Endothelial cell of umbilical vein (primary cell): Measurements from ENCODE around the gene ITGA3. TPM values are rescaled to one million over a fixed set of nuclear protein-coding genes. Genes with fewer than 3 reads are reported as not detected.

Experiments
- BruUV-seq: library from RNA; stranded (reverse); fragments of 400-500 nt; replicated peaks from 2 replicates; lab custom pipeline; 2021; lab: Mats Ljungman, UMichigan
- CTCF ChIA-PET: fragments of 300-600, 350-600 bp; sonication (Branson Sonifier 250); formaldehyde crosslinking; loops from one replicate; lab custom pipeline; 2021; ENCODE audit warnings: antibody characterized with exemption, inconsistent platforms; lab: Charles Lee
- POLR2A ChIA-PET: fragments of 300-600, 350-600 bp; sonication (Branson Sonifier 250); formaldehyde crosslinking; loops from one replicate; lab custom pipeline; 2021; ENCODE audit warnings: antibody characterized with exemption, inconsistent platforms; lab: Charles Lee
- DNase-seq: peaks from one replicate; pipeline ENCODE4 v3.0.0-alpha.2; 2011; ENCODE audit warnings: low read depth, low spot score
- FAIRE-seq: peaks from 2 replicates; lab custom pipeline; 2011; peaks lifted over from hg19 to GRCh38; lab: Jason Lieb, UNC
- H2AFZ ChIP-seq: 2 replicates; pipeline ENCODE4 v1.6.0; 2012; ENCODE audit warnings: low read depth, low read length, control low read depth, inconsistent platforms
- H3K27ac ChIP-seq: 2 replicates; pipeline ENCODE4 v1.5.1; 2011; ENCODE audit warnings: low read depth, mild to moderate bottlenecking, control low read depth, low read length, moderate library complexity; ENCODE audit not compliant: insufficient read depth
- H3K27me3 ChIP-seq, 2 experiments: 2 replicates each; pipeline versions ENCODE4 v1.6.0 to v1.6.1; 2011; ENCODE audit warnings: low read length in 2 of 2, mixed read lengths in 1 of 2; ENCODE audit not compliant: control insufficient read depth in 2 of 2, insufficient read depth in 2 of 2
- H3K36me3 ChIP-seq, 2 experiments: 2 replicates in 1 of 2; 3 replicates in 1 of 2; pipeline ENCODE4 v1.5.1; 2011; ENCODE audit warnings: low read length in 2 of 2, mild to moderate bottlenecking in 1 of 2, moderate library complexity in 1 of 2; ENCODE audit not compliant: control insufficient read depth in 2 of 2, insufficient read depth in 2 of 2; ENCODE audit errors: extremely low read depth in 1 of 2
- H3K4me1 ChIP-seq: 3 replicates; pipeline ENCODE4 v1.5.1; 2011; ENCODE audit warnings: mild to moderate bottlenecking, low read length; ENCODE audit not compliant: control insufficient read depth, insufficient read depth; ENCODE audit errors: extremely low read depth
- H3K4me2 ChIP-seq: 2 replicates; pipeline ENCODE4 v1.6.1; 2011; ENCODE audit warnings: low read length, control low read depth, mixed read lengths; ENCODE audit not compliant: insufficient read depth
- H3K4me3 ChIP-seq, 3 experiments: fragments of 200-600 bp in 1 of 3; sonication (generic), shearing (Covaris generic) in 1 of 3; replicated peaks in 1 of 3; 2 replicates each; pipeline ENCODE4 v1.5.1; 2011 to 2016; ENCODE audit warnings: control low read depth in 3 of 3, low read length in 3 of 3, mild to moderate bottlenecking in 2 of 3, inconsistent platforms in 1 of 3, low read depth in 1 of 3, moderate library complexity in 1 of 3; ENCODE audit not compliant: insufficient read depth in 1 of 3
- H3K79me2 ChIP-seq: 2 replicates; pipeline ENCODE4 v1.6.0; 2012; ENCODE audit warnings: low read length, inconsistent platforms; ENCODE audit not compliant: control insufficient read depth, insufficient read depth
- H3K9ac ChIP-seq: replicated peaks from 2 replicates; pipeline ENCODE3; 2011; ENCODE audit warnings: low read length, control low read depth; ENCODE audit not compliant: insufficient read depth; ENCODE audit errors: extremely low read depth
- H3K9me1 ChIP-seq: replicated peaks from 3 replicates; pipeline ENCODE4 v1.6.0; 2011; ENCODE audit warnings: mild to moderate bottlenecking, low read length; ENCODE audit not compliant: control insufficient read depth, insufficient read depth; ENCODE audit errors: extremely low read depth
- H3K9me3 ChIP-seq: replicated peaks from 2 replicates; pipeline ENCODE4 v1.5.1; 2012; ENCODE audit warnings: low read length, inconsistent platforms; ENCODE audit not compliant: control insufficient read depth, insufficient read depth
- H4K20me1 ChIP-seq: replicated peaks from 2 replicates; pipeline ENCODE3; 2011; ENCODE audit warnings: mild to moderate bottlenecking, low read length; ENCODE audit not compliant: control insufficient read depth, insufficient read depth; ENCODE audit errors: extremely low read depth
- EZH2 ChIP-seq: IDR thresholded peaks from 2 replicates; pipeline ENCODE4 v1.6.1; 2012; ENCODE audit warnings: borderline replicate concordance, low read depth, mild to moderate bottlenecking, moderate library complexity, low read length, inconsistent platforms; ENCODE audit not compliant: severe bottlenecking
- FOS ChIP-seq: IDR thresholded peaks from 2 replicates; pipeline ENCODE4 v1.6.1; 2011; ENCODE audit warnings: mild to moderate bottlenecking, low read length, moderate library complexity, borderline replicate concordance; ENCODE audit not compliant: insufficient read depth
- GATA2 ChIP-seq: IDR thresholded peaks from 2 replicates; pipeline ENCODE4 v1.7.0; 2011; ENCODE audit warnings: low read depth, mild to moderate bottlenecking, moderate library complexity, mixed read lengths, low read length; ENCODE audit not compliant: insufficient read length, insufficient read depth
- JUN ChIP-seq: IDR thresholded peaks from 2 replicates; pipeline ENCODE4 v1.6.1; 2011; ENCODE audit warnings: borderline replicate concordance, low read depth; ENCODE audit not compliant: insufficient read length, insufficient read depth
- MYC ChIP-seq: IDR thresholded peaks from one replicate; pipeline ENCODE4 v1.6.1; 2011; ENCODE audit warnings: mild to moderate bottlenecking, low read depth, low read length
- POLR2A ChIP-seq: IDR thresholded peaks from 2 replicates; pipeline ENCODE4 v1.6.1; 2012; ENCODE audit warnings: low read depth, mild to moderate bottlenecking, control low read depth, low read length
- POLR2AphosphoS5 ChIP-seq: IDR thresholded peaks from 2 replicates; pipeline ENCODE4 v1.6.1; 2012; ENCODE audit warnings: low read depth, mild to moderate bottlenecking, control low read depth, low read length, moderate library complexity; ENCODE audit not compliant: insufficient read depth
- dilution Hi-C: fragments of 300-500 bp; cut with MboI; formaldehyde crosslinking; loops from one replicate; pipeline ENCODE4 v1.15.0; 2019; ENCODE audit warnings: low sequenced_read_pairs; ENCODE audit not compliant: extremely low pct_ligation_motif_present
- intact Hi-C: fragments of 100-400 bp; cut with micrococcal nuclease; formaldehyde crosslinking; loops from one replicate; pipeline ENCODE4 v1.10.0; 2022
- polyA plus RNA-seq, 4 experiments: library from polyadenylated mRNA; depleted of rRNA in 3 of 4; stranded (reverse) in 3 of 4; unstranded in 1 of 4; fragments of >200 nt; gene quantifications; 2 replicates each; pipeline versions ENCODE4 v1.2.1 to v1.2.3, GENCODE V29; 2011 to 2012; ENCODE audit warnings: missing spikeins in 1 of 4
- total RNA-seq: library from RNA; stranded (reverse); gene quantifications from 2 replicates; pipeline ENCODE4 v1.2.3, GENCODE V29; 2021
- TF ChIP-seq, protein P1 (sequence below), 2 donors: IDR thresholded peaks; 1 replicate in 1 of 2; 2 replicates in 1 of 2; pipeline ENCODE4 v1.5.1; 2011; ENCODE audit warnings: low read length in 2 of 2, mild to moderate bottlenecking in 2 of 2, moderate library complexity in 2 of 2, control low read depth in 1 of 2, inconsistent platforms in 1 of 2, low read depth in 1 of 2; ENCODE audit not compliant: insufficient read depth in 1 of 2; ENCODE audit errors: extremely low read depth in 1 of 2
- TF ChIP-seq, protein P2 (sequence below): IDR thresholded peaks from 2 replicates; pipeline ENCODE4 v1.6.1; 2011; ENCODE audit not compliant: insufficient read depth, insufficient read length

The ITGA3 gene
- total and polyA plus RNA-seq, 2 donors (not counting 3 experiments of a cell fraction or from before 2014, with no cell fraction given): 92.7 to 112 TPM

GRCh38 chr17:50114401-50114800, 58.5 kb downstream of the ITGA3 start:
- Histone ChIP-seq H3K4me1 (no peaks in the 10 kb centered on the region), H3K27ac (no peak overlapping the region), H3K36me3 (peaks cover 0 to 4% of the 10 kb centered on the region in 2 experiments), H3K9ac (no peak overlapping the region), H4K20me1 (no peaks in the 10 kb centered on the region), H3K27me3 (no peaks in the 10 kb centered on the region), H3K9me1 (no peaks in the 10 kb centered on the region), H3K79me2 (no peaks in the 10 kb centered on the region), H3K9me3 (no peaks in the 10 kb centered on the region), H3K4me3 (no peak overlapping the region), H3K4me2 (no peak overlapping the region), H2AFZ (no peak overlapping the region)
- dilution Hi-C loops: no loop called here
- no peak for TF ChIP-seq MYC
- no peak for TF ChIP-seq JUN
- TF ChIP-seq EZH2: no peak
- no peak for TF ChIP-seq GATA2
- no peak for TF ChIP-seq POLR2A
- no peak for TF ChIP-seq POLR2AphosphoS5
- TF ChIP-seq, protein P1, sequence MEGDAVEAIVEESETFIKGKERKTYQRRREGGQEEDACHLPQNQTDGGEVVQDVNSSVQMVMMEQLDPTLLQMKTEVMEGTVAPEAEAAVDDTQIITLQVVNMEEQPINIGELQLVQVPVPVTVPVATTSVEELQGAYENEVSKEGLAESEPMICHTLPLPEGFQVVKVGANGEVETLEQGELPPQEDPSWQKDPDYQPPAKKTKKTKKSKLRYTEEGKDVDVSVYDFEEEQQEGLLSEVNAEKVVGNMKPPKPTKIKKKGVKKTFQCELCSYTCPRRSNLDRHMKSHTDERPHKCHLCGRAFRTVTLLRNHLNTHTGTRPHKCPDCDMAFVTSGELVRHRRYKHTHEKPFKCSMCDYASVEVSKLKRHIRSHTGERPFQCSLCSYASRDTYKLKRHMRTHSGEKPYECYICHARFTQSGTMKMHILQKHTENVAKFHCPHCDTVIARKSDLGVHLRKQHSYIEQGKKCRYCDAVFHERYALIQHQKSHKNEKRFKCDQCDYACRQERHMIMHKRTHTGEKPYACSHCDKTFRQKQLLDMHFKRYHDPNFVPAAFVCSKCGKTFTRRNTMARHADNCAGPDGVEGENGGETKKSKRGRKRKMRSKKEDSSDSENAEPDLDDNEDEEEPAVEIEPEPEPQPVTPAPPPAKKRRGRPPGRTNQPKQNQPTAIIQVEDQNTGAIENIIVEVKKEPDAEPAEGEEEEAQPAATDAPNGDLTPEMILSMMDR (IDR thresholded peaks at IDR 0.05; ENCODE audit: extremely low read depth in 1 of 2, insufficient read depth in 1 of 2, low read depth in 1 of 2, low read length in 2 of 2): no peak
- no peak for TF ChIP-seq FOS
- TF ChIP-seq, protein P2, sequence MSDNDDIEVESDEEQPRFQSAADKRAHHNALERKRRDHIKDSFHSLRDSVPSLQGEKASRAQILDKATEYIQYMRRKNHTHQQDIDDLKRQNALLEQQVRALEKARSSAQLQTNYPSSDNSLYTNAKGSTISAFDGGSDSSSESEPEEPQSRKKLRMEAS: no peak
- no peak for FAIRE-seq
- CTCF ChIA-PET: interaction anchor here (0.7 to 4.6 kb wide), 23 partner anchors 9 to 184 kb away, joined by 3 to 57 read pairs (median 5); partner anchors contain the start of gene PDK2
- POLR2A ChIA-PET: no interaction called here
- no TSS peak for BruUV-seq
- intact Hi-C loops: loop anchor here (10.0 kb wide), 1 partner anchor 150 kb away; no protein-coding TSS in a partner anchor
- DNase-seq: no peak
